Measurements from ENCODE around the gene TMEM243.

Gene TMEM243

GRCh38 chr7:87152112-87152896, 67.2 kb downstream of the TMEM243 start, which contains the start of gene DMTF1:
DMTF1 (plus strand) TSS chr7:87152453; CDS start chr7:87164942, 12,489 bp downstream.
- peak; percentile 90 for ATAC-seq
- TF ChIP-seq ZFP3 (CRISPR knock-in tag; IDR thresholded peaks at IDR 0.05): 0 out of 2 replicates have a peak, but pooled peaks have one; percentile 28
- peak; percentile 82 for TF ChIP-seq TSHZ2 (CRISPR knock-in tag; IDR thresholded peaks at IDR 0.05)
- no peak for TF ChIP-seq CREB5 (CRISPR knock-in tag; IDR thresholded peaks at IDR 0.05; ENCODE audit: low read depth)
- TF ChIP-seq GLIS3 (CRISPR knock-in tag; IDR thresholded peaks at IDR 0.05): 0 out of 2 replicates have a peak, but pooled peaks have one; percentile 76

- ATAC-seq: peak; percentile 50
- TF ChIP-seq OSR1 (CRISPR knock-in tag; IDR thresholded peaks at IDR 0.05): no peak
- TF ChIP-seq ESRRG (CRISPR knock-in tag; IDR thresholded peaks at IDR 0.05): no peak
- TF ChIP-seq CSDC2 (CRISPR knock-in tag; IDR thresholded peaks at IDR 0.05): no peak
- TF ChIP-seq ZNF565 (CRISPR knock-in tag; conservative IDR thresholded peaks at IDR 0.05; ENCODE audit: low read depth): no peak
- no peak for TF ChIP-seq TSHZ2 (CRISPR knock-in tag; IDR thresholded peaks at IDR 0.05)
- no peak for TF ChIP-seq PPARA (CRISPR knock-in tag; IDR thresholded peaks at IDR 0.05; ENCODE audit: borderline replicate concordance)
- no peak for TF ChIP-seq ISL1 (CRISPR knock-in tag; IDR thresholded peaks at IDR 0.05)
- TF ChIP-seq CSRNP3 (CRISPR knock-in tag; IDR thresholded peaks at IDR 0.05): no peak
- TF ChIP-seq TOX (CRISPR knock-in tag; IDR thresholded peaks at IDR 0.05; ENCODE audit: borderline replicate concordance): no peak
- TF ChIP-seq ZFP3 (CRISPR knock-in tag; IDR thresholded peaks at IDR 0.05): no peak
- TF ChIP-seq TCF4 (CRISPR knock-in tag; IDR thresholded peaks at IDR 0.05; ENCODE audit: borderline replicate concordance): no peak
- no peak for TF ChIP-seq ARNTL (CRISPR knock-in tag; IDR thresholded peaks at IDR 0.05; ENCODE audit: borderline replicate concordance, low read depth)
- TF ChIP-seq ZNF8 (CRISPR knock-in tag; IDR thresholded peaks at IDR 0.05): no peak
- no peak for TF ChIP-seq SNAI2 (CRISPR knock-in tag; IDR thresholded peaks at IDR 0.05)
- no peak for TF ChIP-seq CREB5 (CRISPR knock-in tag; IDR thresholded peaks at IDR 0.05; ENCODE audit: low read depth)
- no peak for TF ChIP-seq BACH2 (CRISPR knock-in tag; IDR thresholded peaks at IDR 0.05; ENCODE audit: borderline replicate concordance)
- TF ChIP-seq ZC3H10 (CRISPR knock-in tag; IDR thresholded peaks at IDR 0.05): no peak
- TF ChIP-seq ZFP30 (CRISPR knock-in tag; IDR thresholded peaks at IDR 0.05): no peak
- no peak for TF ChIP-seq PATZ1 (CRISPR knock-in tag; IDR thresholded peaks at IDR 0.05; ENCODE audit: borderline replicate concordance)
- TF ChIP-seq POU6F1 (CRISPR knock-in tag; IDR thresholded peaks at IDR 0.05; ENCODE audit: borderline replicate concordance, low read depth): no peak
Measured at GRCh38 chr7:87151729-87152111, 67.8 kb downstream of the TMEM243 start.

Measured in SK-N-SH treated with all-trans-retinoic acid at 6 μM for 48 hours (cell line).